Measurements from ENCODE around the gene SRPRA.

GRCh38 chr11:126214841-126215240, 53.9 kb downstream of the SRPRA start:
- TF ChIP-seq, protein P1, sequence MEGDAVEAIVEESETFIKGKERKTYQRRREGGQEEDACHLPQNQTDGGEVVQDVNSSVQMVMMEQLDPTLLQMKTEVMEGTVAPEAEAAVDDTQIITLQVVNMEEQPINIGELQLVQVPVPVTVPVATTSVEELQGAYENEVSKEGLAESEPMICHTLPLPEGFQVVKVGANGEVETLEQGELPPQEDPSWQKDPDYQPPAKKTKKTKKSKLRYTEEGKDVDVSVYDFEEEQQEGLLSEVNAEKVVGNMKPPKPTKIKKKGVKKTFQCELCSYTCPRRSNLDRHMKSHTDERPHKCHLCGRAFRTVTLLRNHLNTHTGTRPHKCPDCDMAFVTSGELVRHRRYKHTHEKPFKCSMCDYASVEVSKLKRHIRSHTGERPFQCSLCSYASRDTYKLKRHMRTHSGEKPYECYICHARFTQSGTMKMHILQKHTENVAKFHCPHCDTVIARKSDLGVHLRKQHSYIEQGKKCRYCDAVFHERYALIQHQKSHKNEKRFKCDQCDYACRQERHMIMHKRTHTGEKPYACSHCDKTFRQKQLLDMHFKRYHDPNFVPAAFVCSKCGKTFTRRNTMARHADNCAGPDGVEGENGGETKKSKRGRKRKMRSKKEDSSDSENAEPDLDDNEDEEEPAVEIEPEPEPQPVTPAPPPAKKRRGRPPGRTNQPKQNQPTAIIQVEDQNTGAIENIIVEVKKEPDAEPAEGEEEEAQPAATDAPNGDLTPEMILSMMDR (IDR thresholded peaks at IDR 0.05), result no peak
- TF ChIP-seq POLR2A (IDR thresholded peaks at IDR 0.05), result no peak
